ENCODE measurements around the gene JDP2. TPM values are rescaled to one million over a fixed set of nuclear protein-coding genes. Genes with fewer than 3 reads are reported as not detected.

JDP2 gene
- total RNA-seq, 1 experiment from 2014 or later = 5.9 TPM

DNA sequence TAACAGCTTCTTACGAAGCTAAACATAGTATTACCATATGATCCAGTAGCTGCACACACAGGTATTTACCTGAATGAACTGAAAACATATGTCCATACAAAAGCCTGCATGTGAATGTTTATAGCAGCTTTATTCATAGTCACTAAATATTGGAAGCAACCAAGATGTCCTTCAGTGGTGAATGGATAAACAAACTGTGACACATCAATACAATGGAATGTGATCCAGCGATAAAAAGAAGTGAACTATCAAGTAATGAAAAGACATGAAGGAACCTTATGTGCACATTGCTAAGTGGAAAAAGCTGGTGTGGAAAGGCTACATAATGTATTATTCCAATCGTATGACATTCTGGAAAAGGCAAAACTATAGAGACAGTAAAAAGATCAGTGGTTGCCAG lies 38.1 kb upstream of the JDP2 start:
- no peak overlapping the region for H3K27ac ChIP-seq (ENCODE audit: low read depth, low read length, poor library complexity, severe bottlenecking)
- intact Hi-C loops (cut with micrococcal nuclease; ENCODE audit: unreplicated experiment) = no loop called here
- BruUV-seq (replicated peaks) = no TSS peak
- peaks cover 7% of the 10 kb centered on the region for H3K27me3 ChIP-seq (replicated peaks; ENCODE audit: insufficient read depth, low read depth, low read length, poor library complexity)
- no peak overlapping the region for H3K4me3 ChIP-seq (ENCODE audit: low read depth, low read length, poor library complexity, severe bottlenecking)
- ChIA-PET POLR2A (ENCODE audit: low non-redundant PET) (no interaction called here), CTCF (no interaction called here)
- no peaks in the 10 kb centered on the region for H3K36me3 ChIP-seq (ENCODE audit: insufficient read depth, low read length, poor library complexity, severe bottlenecking)
- TF ChIP-seq, protein P1, sequence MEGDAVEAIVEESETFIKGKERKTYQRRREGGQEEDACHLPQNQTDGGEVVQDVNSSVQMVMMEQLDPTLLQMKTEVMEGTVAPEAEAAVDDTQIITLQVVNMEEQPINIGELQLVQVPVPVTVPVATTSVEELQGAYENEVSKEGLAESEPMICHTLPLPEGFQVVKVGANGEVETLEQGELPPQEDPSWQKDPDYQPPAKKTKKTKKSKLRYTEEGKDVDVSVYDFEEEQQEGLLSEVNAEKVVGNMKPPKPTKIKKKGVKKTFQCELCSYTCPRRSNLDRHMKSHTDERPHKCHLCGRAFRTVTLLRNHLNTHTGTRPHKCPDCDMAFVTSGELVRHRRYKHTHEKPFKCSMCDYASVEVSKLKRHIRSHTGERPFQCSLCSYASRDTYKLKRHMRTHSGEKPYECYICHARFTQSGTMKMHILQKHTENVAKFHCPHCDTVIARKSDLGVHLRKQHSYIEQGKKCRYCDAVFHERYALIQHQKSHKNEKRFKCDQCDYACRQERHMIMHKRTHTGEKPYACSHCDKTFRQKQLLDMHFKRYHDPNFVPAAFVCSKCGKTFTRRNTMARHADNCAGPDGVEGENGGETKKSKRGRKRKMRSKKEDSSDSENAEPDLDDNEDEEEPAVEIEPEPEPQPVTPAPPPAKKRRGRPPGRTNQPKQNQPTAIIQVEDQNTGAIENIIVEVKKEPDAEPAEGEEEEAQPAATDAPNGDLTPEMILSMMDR (conservative IDR thresholded peaks at IDR 0.05; ENCODE audit: low read depth, low read length) = no peak
- TF ChIP-seq EZH2 (IDR thresholded peaks at IDR 0.05; ENCODE audit: borderline replicate concordance, low read depth, low read length, poor library complexity, severe bottlenecking) = no peak
- no peaks in the 10 kb centered on the region for H3K4me1 ChIP-seq (ENCODE audit: insufficient read depth, low read length, poor library complexity, severe bottlenecking)
- DNase-seq (ENCODE audit: low spot score) = no peak
- H3K9me3 ChIP-seq (ENCODE audit: low read depth, low read length, poor library complexity, severe bottlenecking) = no peaks in the 10 kb centered on the region

DNA sequence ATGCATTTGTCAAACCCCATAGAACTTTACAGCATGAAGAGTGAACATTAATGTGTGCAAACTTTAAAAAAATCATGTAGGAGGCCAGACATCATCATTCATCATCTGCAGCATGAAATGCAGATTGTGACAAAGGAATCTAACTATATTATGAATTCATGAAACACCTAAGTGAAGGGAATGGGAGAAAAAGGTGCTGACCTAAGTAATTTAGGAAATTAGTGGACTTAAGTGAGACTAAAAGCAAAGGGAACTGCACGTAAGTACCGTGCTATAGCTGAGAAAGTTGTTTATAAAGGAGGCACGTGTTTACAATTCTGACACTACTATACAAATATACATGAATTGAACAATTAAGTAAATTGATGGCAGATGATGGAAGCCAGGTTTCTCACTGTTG lies 37.6 kb upstream of the JDP2 start:
- ChIA-PET POLR2A (ENCODE audit: low non-redundant PET) (no interaction called here), CTCF (no interaction called here)
- no TSS peak for BruUV-seq (replicated peaks)

GRCh38 chr14:75391953-75392352 lies 35.9 kb upstream of the JDP2 start:
- H3K27me3 ChIP-seq (replicated peaks; ENCODE audit: insufficient read depth, low read depth, low read length, poor library complexity) = peaks cover 4% of the 10 kb centered on the region
- no peaks in the 10 kb centered on the region for H3K36me3 ChIP-seq (ENCODE audit: insufficient read depth, low read length, poor library complexity, severe bottlenecking)
- DNase-seq (ENCODE audit: low spot score) = no peak
- H3K4me1 ChIP-seq (ENCODE audit: insufficient read depth, low read length, poor library complexity, severe bottlenecking) = no peaks in the 10 kb centered on the region
- CTCF ChIA-PET = no interaction called here
- no peak overlapping the region for H3K27ac ChIP-seq (ENCODE audit: low read depth, low read length, poor library complexity, severe bottlenecking)
- H3K9me3 ChIP-seq (ENCODE audit: low read depth, low read length, poor library complexity, severe bottlenecking) = no peaks in the 10 kb centered on the region
- no peak overlapping the region for H3K4me3 ChIP-seq (ENCODE audit: low read depth, low read length, poor library complexity, severe bottlenecking)
- BruUV-seq (replicated peaks) = no TSS peak
- intact Hi-C loops (cut with micrococcal nuclease; ENCODE audit: unreplicated experiment) = no loop called here
- no peak for TF ChIP-seq EZH2 (IDR thresholded peaks at IDR 0.05; ENCODE audit: borderline replicate concordance, low read depth, low read length, poor library complexity, severe bottlenecking)
- TF ChIP-seq, protein P1 (conservative IDR thresholded peaks at IDR 0.05; ENCODE audit: low read depth, low read length) = no peak
- POLR2A ChIA-PET (ENCODE audit: low non-redundant PET) = no interaction called here

More for the DNA sequence above, 37.6 kb upstream of the JDP2 start:
- H3K4me3 ChIP-seq (ENCODE audit: low read depth, low read length, poor library complexity, severe bottlenecking) = no peak overlapping the region
- no peaks in the 10 kb centered on the region for H3K36me3 ChIP-seq (ENCODE audit: insufficient read depth, low read length, poor library complexity, severe bottlenecking)
- DNase-seq (ENCODE audit: low spot score) = no peak
- peaks cover 4% of the 10 kb centered on the region for H3K27me3 ChIP-seq (replicated peaks; ENCODE audit: insufficient read depth, low read depth, low read length, poor library complexity)
- H3K9me3 ChIP-seq (ENCODE audit: low read depth, low read length, poor library complexity, severe bottlenecking) = no peaks in the 10 kb centered on the region
- no peak overlapping the region for H3K27ac ChIP-seq (ENCODE audit: low read depth, low read length, poor library complexity, severe bottlenecking)
- intact Hi-C loops (cut with micrococcal nuclease; ENCODE audit: unreplicated experiment) = no loop called here
- no peak for TF ChIP-seq EZH2 (IDR thresholded peaks at IDR 0.05; ENCODE audit: borderline replicate concordance, low read depth, low read length, poor library complexity, severe bottlenecking)
- TF ChIP-seq, protein P1 (conservative IDR thresholded peaks at IDR 0.05; ENCODE audit: low read depth, low read length) = no peak
- H3K4me1 ChIP-seq (ENCODE audit: insufficient read depth, low read length, poor library complexity, severe bottlenecking) = no peaks in the 10 kb centered on the region
